ENCODE results near the gene PLA2G4F.

PLA2G4F gene

DNA sequence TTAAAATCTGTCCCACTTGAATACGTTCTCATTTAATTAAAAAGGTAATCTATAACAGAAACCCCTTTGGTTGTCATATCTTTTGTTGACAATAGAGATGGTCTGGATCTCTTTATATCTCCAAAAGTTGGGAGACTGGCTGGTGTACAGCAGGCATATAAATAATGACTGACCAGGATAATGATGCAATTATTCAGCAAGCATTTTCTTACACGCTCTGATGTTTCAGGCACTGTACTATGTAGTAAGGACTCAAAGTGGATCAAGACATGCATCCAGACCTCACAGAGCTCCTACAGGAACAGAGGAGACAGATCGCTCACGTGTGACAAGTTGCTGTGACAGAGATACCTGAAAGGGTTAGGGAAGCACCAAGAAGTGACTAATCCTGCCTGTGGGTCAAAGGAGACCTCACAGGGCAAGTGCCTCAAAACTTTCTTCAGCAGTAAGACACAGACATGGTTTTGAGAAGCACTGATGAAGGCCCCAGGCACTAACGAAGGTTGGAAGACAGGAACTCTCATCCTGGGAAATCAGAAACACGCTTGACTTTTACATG lies 26.0 kb upstream of the PLA2G4F start:
- TF ChIP-seq, protein P1, sequence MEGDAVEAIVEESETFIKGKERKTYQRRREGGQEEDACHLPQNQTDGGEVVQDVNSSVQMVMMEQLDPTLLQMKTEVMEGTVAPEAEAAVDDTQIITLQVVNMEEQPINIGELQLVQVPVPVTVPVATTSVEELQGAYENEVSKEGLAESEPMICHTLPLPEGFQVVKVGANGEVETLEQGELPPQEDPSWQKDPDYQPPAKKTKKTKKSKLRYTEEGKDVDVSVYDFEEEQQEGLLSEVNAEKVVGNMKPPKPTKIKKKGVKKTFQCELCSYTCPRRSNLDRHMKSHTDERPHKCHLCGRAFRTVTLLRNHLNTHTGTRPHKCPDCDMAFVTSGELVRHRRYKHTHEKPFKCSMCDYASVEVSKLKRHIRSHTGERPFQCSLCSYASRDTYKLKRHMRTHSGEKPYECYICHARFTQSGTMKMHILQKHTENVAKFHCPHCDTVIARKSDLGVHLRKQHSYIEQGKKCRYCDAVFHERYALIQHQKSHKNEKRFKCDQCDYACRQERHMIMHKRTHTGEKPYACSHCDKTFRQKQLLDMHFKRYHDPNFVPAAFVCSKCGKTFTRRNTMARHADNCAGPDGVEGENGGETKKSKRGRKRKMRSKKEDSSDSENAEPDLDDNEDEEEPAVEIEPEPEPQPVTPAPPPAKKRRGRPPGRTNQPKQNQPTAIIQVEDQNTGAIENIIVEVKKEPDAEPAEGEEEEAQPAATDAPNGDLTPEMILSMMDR (IDR thresholded peaks at IDR 0.05; ENCODE audit: low read depth, low read length, missing control alignments): no peak
- no peak overlapping the region for H3K4me3 ChIP-seq (replicated peaks; ENCODE audit: low read depth, low read length)
- no peak for DNase-seq (ENCODE audit: extremely low read depth, low read depth)

DNA sequence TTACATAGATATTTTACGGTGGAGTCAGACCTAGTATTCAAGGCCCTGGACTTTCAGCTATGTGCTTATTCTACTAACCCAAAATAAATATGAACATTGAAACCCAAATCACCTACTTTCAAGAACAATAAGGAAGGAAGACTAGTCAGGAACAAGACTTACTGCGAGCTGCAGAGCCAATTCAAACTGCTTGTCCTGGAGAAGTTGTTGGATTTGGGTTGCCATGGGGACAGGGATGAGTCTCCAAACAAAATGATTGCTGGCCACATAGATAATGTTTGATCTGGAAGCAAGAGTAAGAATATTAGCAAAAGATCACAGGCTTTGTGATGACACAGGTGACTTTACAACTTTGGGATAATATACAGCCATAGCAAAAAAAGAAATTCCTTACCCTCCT lies 21.6 kb upstream of the PLA2G4F start:
- TF ChIP-seq, protein P1 (IDR thresholded peaks at IDR 0.05; ENCODE audit: low read depth, low read length, missing control alignments): no peak
- no peak overlapping the region for H3K4me3 ChIP-seq (replicated peaks; ENCODE audit: low read depth, low read length)
- DNase-seq (ENCODE audit: extremely low read depth, low read depth): no peak

DNA sequence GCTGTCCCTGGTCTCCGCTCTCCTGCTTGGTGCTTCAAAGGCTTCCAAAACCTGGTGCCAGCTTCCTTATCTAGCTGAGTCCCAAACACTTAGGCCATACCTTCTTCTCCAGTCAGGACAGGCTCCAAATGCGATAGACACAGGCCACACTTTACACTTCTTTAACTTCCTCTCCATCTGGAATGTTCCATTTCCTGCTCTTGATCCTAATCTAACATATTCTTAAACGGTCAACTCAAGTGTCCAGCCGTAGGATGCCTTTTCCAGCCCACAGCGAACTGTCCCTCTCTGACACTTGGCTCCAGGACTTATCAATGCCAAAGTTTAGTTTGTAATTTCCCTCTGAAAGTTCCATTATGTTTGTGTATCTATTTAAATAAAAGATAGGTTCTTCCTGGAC lies 19.2 kb upstream of the PLA2G4F start:
- H3K4me3 ChIP-seq (replicated peaks; ENCODE audit: low read depth, low read length): no peak overlapping the region
- no peak for DNase-seq (ENCODE audit: extremely low read depth, low read depth)
- TF ChIP-seq, protein P1 (IDR thresholded peaks at IDR 0.05; ENCODE audit: low read depth, low read length, missing control alignments): no peak

DNA sequence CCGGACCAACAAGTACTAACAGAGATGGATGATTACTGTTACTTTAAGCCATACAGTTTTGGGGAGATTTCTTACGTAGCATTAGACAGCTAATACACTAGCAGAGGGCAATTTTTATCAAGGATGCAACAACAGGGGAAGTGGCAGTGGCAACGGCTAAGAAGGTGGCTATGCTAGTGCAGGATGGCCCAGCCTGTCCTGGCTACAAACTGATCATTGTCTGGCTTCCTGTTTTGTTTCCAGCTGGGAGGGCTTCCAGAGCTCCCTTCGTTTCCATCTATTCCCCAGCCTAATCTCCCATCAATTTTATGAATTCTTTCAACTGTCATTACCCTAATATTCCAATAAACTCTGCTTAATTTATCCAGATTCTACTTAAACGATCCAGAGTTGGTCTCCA lies 16.0 kb upstream of the PLA2G4F start:
- no peak for DNase-seq (ENCODE audit: extremely low read depth, low read depth)
- TF ChIP-seq, protein P1 (IDR thresholded peaks at IDR 0.05; ENCODE audit: low read depth, low read length, missing control alignments): no peak
- no peak overlapping the region for H3K4me3 ChIP-seq (replicated peaks; ENCODE audit: low read depth, low read length)

DNA sequence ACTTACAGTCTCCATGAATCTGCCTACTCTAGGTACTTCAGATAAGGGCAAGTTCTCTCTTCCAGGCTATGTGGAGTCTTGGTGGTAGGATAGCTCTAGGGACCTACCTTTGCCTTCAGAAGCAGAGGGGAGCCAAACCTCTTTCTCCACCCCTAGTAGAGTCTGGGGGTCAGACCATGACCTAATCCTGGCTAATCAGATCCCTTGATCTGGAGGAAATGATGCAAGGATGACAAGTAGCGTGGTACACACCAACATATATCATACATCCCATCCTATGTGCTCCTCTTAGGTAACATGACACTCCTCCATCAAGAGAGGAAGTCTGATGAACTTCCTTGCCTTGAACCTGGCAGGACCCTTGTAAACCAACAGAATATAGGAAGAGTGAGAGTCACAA lies 15.4 kb upstream of the PLA2G4F start:
- no peak for DNase-seq (ENCODE audit: extremely low read depth, low read depth)
- H3K4me3 ChIP-seq (replicated peaks; ENCODE audit: low read depth, low read length): no peak overlapping the region

DNA sequence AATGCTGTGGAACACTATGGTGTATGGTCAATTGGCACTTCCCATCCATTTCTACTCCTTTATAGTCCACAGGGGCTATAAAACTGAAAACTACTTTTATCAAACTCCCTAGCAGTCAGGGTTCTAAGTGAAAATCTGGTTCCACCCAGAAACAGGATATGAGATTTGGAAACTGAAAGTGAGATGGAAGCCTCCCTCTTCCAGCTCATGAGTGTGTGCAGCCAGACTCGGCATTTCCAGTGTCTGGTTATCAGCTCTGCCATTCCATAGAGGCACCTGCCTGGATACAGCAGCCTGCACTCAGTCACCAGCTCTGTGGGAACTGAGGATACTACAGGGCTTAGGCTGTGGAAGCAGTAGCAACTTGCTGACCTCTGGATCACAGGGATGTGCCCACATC lies 14.7 kb upstream of the PLA2G4F start:
- TF ChIP-seq, protein P1 (IDR thresholded peaks at IDR 0.05; ENCODE audit: low read depth, low read length, missing control alignments): no peak
- no peak for DNase-seq (ENCODE audit: extremely low read depth, low read depth)
- H3K4me3 ChIP-seq (replicated peaks; ENCODE audit: low read depth, low read length): no peak overlapping the region

More for the DNA sequence above, 15.4 kb upstream of the PLA2G4F start:
- TF ChIP-seq, protein P1 (IDR thresholded peaks at IDR 0.05; ENCODE audit: low read depth, low read length, missing control alignments): no peak
